Endothelial cell of umbilical vein (primary cell): Measurements from ENCODE around the gene ATG7. TPM values are rescaled to one million over a fixed set of nuclear protein-coding genes. Genes with fewer than 3 reads are reported as not detected.
A peak's percentile ranks its signal among the peaks of the same experiment; 100 is the strongest.

ENCODE experiments used
- BruUV-seq: library from RNA; stranded (reverse); fragments of 400-500 nt; replicated peaks from 2 replicates; lab custom pipeline; 2021; lab: Mats Ljungman, UMichigan
- CTCF ChIA-PET: fragments of 300-600, 350-600 bp; sonication (Branson Sonifier 250); formaldehyde crosslinking; loops from one replicate; lab custom pipeline; 2021; ENCODE audit warnings: antibody characterized with exemption, inconsistent platforms; lab: Charles Lee
- POLR2A ChIA-PET: fragments of 300-600, 350-600 bp; sonication (Branson Sonifier 250); formaldehyde crosslinking; loops from one replicate; lab custom pipeline; 2021; ENCODE audit warnings: antibody characterized with exemption, inconsistent platforms; lab: Charles Lee
- DNase-seq: peaks from one replicate; pipeline ENCODE4 v3.0.0-alpha.2; 2011; ENCODE audit warnings: low read depth, low spot score
- FAIRE-seq: peaks from 2 replicates; lab custom pipeline; 2011; peaks lifted over from hg19 to GRCh38; lab: Jason Lieb, UNC
- H2AFZ ChIP-seq: 2 replicates; pipeline ENCODE4 v1.6.0; 2012; ENCODE audit warnings: low read depth, low read length, control low read depth, inconsistent platforms
- H3K27ac ChIP-seq: 2 replicates; pipeline ENCODE4 v1.5.1; 2011; ENCODE audit warnings: low read depth, mild to moderate bottlenecking, control low read depth, low read length, moderate library complexity; ENCODE audit not compliant: insufficient read depth
- H3K27me3 ChIP-seq, 2 experiments: 2 replicates each; pipeline versions ENCODE4 v1.6.0 to v1.6.1; 2011; ENCODE audit warnings: low read length in 2 of 2, mixed read lengths in 1 of 2; ENCODE audit not compliant: control insufficient read depth in 2 of 2, insufficient read depth in 2 of 2
- H3K36me3 ChIP-seq, 2 experiments: 2 replicates in 1 of 2; 3 replicates in 1 of 2; pipeline ENCODE4 v1.5.1; 2011; ENCODE audit warnings: low read length in 2 of 2, mild to moderate bottlenecking in 1 of 2, moderate library complexity in 1 of 2; ENCODE audit not compliant: control insufficient read depth in 2 of 2, insufficient read depth in 2 of 2; ENCODE audit errors: extremely low read depth in 1 of 2
- H3K4me1 ChIP-seq: 3 replicates; pipeline ENCODE4 v1.5.1; 2011; ENCODE audit warnings: mild to moderate bottlenecking, low read length; ENCODE audit not compliant: control insufficient read depth, insufficient read depth; ENCODE audit errors: extremely low read depth
- H3K4me2 ChIP-seq: 2 replicates; pipeline ENCODE4 v1.6.1; 2011; ENCODE audit warnings: low read length, control low read depth, mixed read lengths; ENCODE audit not compliant: insufficient read depth
- H3K4me3 ChIP-seq, 3 experiments: fragments of 200-600 bp in 1 of 3; sonication (generic), shearing (Covaris generic) in 1 of 3; replicated peaks in 1 of 3; 2 replicates each; pipeline ENCODE4 v1.5.1; 2011 to 2016; ENCODE audit warnings: control low read depth in 3 of 3, low read length in 3 of 3, mild to moderate bottlenecking in 2 of 3, inconsistent platforms in 1 of 3, low read depth in 1 of 3, moderate library complexity in 1 of 3; ENCODE audit not compliant: insufficient read depth in 1 of 3
- H3K79me2 ChIP-seq: 2 replicates; pipeline ENCODE4 v1.6.0; 2012; ENCODE audit warnings: low read length, inconsistent platforms; ENCODE audit not compliant: control insufficient read depth, insufficient read depth
- H3K9ac ChIP-seq: replicated peaks from 2 replicates; pipeline ENCODE3; 2011; ENCODE audit warnings: low read length, control low read depth; ENCODE audit not compliant: insufficient read depth; ENCODE audit errors: extremely low read depth
- H3K9me1 ChIP-seq: replicated peaks from 3 replicates; pipeline ENCODE4 v1.6.0; 2011; ENCODE audit warnings: mild to moderate bottlenecking, low read length; ENCODE audit not compliant: control insufficient read depth, insufficient read depth; ENCODE audit errors: extremely low read depth
- H3K9me3 ChIP-seq: replicated peaks from 2 replicates; pipeline ENCODE4 v1.5.1; 2012; ENCODE audit warnings: low read length, inconsistent platforms; ENCODE audit not compliant: control insufficient read depth, insufficient read depth
- H4K20me1 ChIP-seq: replicated peaks from 2 replicates; pipeline ENCODE3; 2011; ENCODE audit warnings: mild to moderate bottlenecking, low read length; ENCODE audit not compliant: control insufficient read depth, insufficient read depth; ENCODE audit errors: extremely low read depth
- FOS ChIP-seq: IDR thresholded peaks from 2 replicates; pipeline ENCODE4 v1.6.1; 2011; ENCODE audit warnings: mild to moderate bottlenecking, low read length, moderate library complexity, borderline replicate concordance; ENCODE audit not compliant: insufficient read depth
- GATA2 ChIP-seq: IDR thresholded peaks from 2 replicates; pipeline ENCODE4 v1.7.0; 2011; ENCODE audit warnings: low read depth, mild to moderate bottlenecking, moderate library complexity, mixed read lengths, low read length; ENCODE audit not compliant: insufficient read length, insufficient read depth
- MYC ChIP-seq: IDR thresholded peaks from one replicate; pipeline ENCODE4 v1.6.1; 2011; ENCODE audit warnings: mild to moderate bottlenecking, low read depth, low read length
- POLR2A ChIP-seq: IDR thresholded peaks from 2 replicates; pipeline ENCODE4 v1.6.1; 2012; ENCODE audit warnings: low read depth, mild to moderate bottlenecking, control low read depth, low read length
- POLR2AphosphoS5 ChIP-seq: IDR thresholded peaks from 2 replicates; pipeline ENCODE4 v1.6.1; 2012; ENCODE audit warnings: low read depth, mild to moderate bottlenecking, control low read depth, low read length, moderate library complexity; ENCODE audit not compliant: insufficient read depth
- dilution Hi-C: fragments of 300-500 bp; cut with MboI; formaldehyde crosslinking; loops from one replicate; pipeline ENCODE4 v1.15.0; 2019; ENCODE audit warnings: low sequenced_read_pairs; ENCODE audit not compliant: extremely low pct_ligation_motif_present
- intact Hi-C: fragments of 100-400 bp; cut with micrococcal nuclease; formaldehyde crosslinking; loops from one replicate; pipeline ENCODE4 v1.10.0; 2022
- polyA plus RNA-seq, 4 experiments: library from polyadenylated mRNA; depleted of rRNA in 3 of 4; stranded (reverse) in 3 of 4; unstranded in 1 of 4; fragments of >200 nt; gene quantifications; 2 replicates each; pipeline versions ENCODE4 v1.2.1 to v1.2.3, GENCODE V29; 2011 to 2012; ENCODE audit warnings: missing spikeins in 1 of 4
- total RNA-seq: library from RNA; stranded (reverse); gene quantifications from 2 replicates; pipeline ENCODE4 v1.2.3, GENCODE V29; 2021
- TF ChIP-seq, protein P1 (sequence below): IDR thresholded peaks from 2 replicates; pipeline ENCODE4 v1.6.1; 2011; ENCODE audit not compliant: insufficient read depth, insufficient read length
- TF ChIP-seq, protein P2 (sequence below), 2 donors: IDR thresholded peaks; 1 replicate in 1 of 2; 2 replicates in 1 of 2; pipeline ENCODE4 v1.5.1; 2011; ENCODE audit warnings: low read length in 2 of 2, mild to moderate bottlenecking in 2 of 2, moderate library complexity in 2 of 2, control low read depth in 1 of 2, inconsistent platforms in 1 of 2, low read depth in 1 of 2; ENCODE audit not compliant: insufficient read depth in 1 of 2; ENCODE audit errors: extremely low read depth in 1 of 2

The ATG7 gene
- total and polyA plus RNA-seq, 2 donors (not counting 3 experiments of a cell fraction or from before 2014, with no cell fraction given): 30.8 to 48.3 TPM

GRCh38 chr3:11476735-11477144 lies 204.5 kb downstream of the ATG7 start:
- Histone ChIP-seq H3K9me1 (no peaks in the 10 kb centered on the region), H3K9ac (peak overlapping the region; percentile 89), H2AFZ (peak overlapping the region; percentile 13), H3K27ac (peak overlapping the region; percentile 100), H3K27me3 (no peaks in the 10 kb centered on the region), H3K79me2 (no peaks in the 10 kb centered on the region), H3K9me3 (no peaks in the 10 kb centered on the region), H3K36me3 (no peaks in the 10 kb centered on the region), H4K20me1 (no peaks in the 10 kb centered on the region), H3K4me3 (peak overlapping the region; percentile 31 to 82 (median 39)), H3K4me1 (peaks cover 43% of the 10 kb centered on the region), H3K4me2 (peak overlapping the region; percentile 97)
- dilution Hi-C loops: no loop called here
- ChIA-PET CTCF (interaction anchor here (1.3 to 1.9 kb wide), 2 partner anchors 37 to 97 kb away, joined by 4 to 14 read pairs; no protein-coding TSS in a partner anchor), POLR2A (interaction anchor here (0.6 kb wide), 1 partner anchor 161 kb away, joined by 3 read pairs; no protein-coding TSS in a partner anchor)
- no peak for FAIRE-seq
- DNase-seq: peak; percentile 75
- no TSS peak for BruUV-seq
- TF ChIP-seq, protein P1, sequence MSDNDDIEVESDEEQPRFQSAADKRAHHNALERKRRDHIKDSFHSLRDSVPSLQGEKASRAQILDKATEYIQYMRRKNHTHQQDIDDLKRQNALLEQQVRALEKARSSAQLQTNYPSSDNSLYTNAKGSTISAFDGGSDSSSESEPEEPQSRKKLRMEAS: no peak
- no peak for TF ChIP-seq MYC
- TF ChIP-seq GATA2: no peak
- no peak for TF ChIP-seq FOS
- no peak for TF ChIP-seq POLR2AphosphoS5
- intact Hi-C loops: loop anchor here (1.0 to 2.0 kb wide), 6 partner anchors 20 to 166 kb away; no protein-coding TSS in a partner anchor

- H3K9me1 ChIP-seq: no peaks in the 10 kb centered on the region
- peaks cover 47% of the 10 kb centered on the region for H3K4me1 ChIP-seq
- TF ChIP-seq FOS: peak; percentile 53
- TF ChIP-seq POLR2A: peak; percentile 81
- TF ChIP-seq GATA2: peak; percentile 51
- TF ChIP-seq, protein P2, sequence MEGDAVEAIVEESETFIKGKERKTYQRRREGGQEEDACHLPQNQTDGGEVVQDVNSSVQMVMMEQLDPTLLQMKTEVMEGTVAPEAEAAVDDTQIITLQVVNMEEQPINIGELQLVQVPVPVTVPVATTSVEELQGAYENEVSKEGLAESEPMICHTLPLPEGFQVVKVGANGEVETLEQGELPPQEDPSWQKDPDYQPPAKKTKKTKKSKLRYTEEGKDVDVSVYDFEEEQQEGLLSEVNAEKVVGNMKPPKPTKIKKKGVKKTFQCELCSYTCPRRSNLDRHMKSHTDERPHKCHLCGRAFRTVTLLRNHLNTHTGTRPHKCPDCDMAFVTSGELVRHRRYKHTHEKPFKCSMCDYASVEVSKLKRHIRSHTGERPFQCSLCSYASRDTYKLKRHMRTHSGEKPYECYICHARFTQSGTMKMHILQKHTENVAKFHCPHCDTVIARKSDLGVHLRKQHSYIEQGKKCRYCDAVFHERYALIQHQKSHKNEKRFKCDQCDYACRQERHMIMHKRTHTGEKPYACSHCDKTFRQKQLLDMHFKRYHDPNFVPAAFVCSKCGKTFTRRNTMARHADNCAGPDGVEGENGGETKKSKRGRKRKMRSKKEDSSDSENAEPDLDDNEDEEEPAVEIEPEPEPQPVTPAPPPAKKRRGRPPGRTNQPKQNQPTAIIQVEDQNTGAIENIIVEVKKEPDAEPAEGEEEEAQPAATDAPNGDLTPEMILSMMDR (IDR thresholded peaks at IDR 0.05; ENCODE audit: extremely low read depth in 1 of 2, insufficient read depth in 1 of 2, low read depth in 1 of 2, low read length in 2 of 2): no peak
- TF ChIP-seq, protein P1: no peak
- TF ChIP-seq POLR2AphosphoS5: peak; percentile 66
- peak overlapping the region; percentile 89 for H3K9ac ChIP-seq
- intact Hi-C loops: loop anchor here (1.0 to 2.0 kb wide), 6 partner anchors 19 to 165 kb away; no protein-coding TSS in a partner anchor
- H2AFZ ChIP-seq: no peak overlapping the region
- H3K79me2 ChIP-seq: no peaks in the 10 kb centered on the region
- H3K9me3 ChIP-seq: no peaks in the 10 kb centered on the region
- BruUV-seq: no TSS peak
- H3K27ac ChIP-seq: peak overlapping the region; percentile 100
- POLR2A ChIA-PET: interaction anchor here (1.1 kb wide), 1 partner anchor 24 kb away, joined by 3 read pairs; no protein-coding TSS in a partner anchor
- CTCF ChIA-PET: interaction anchor here (0.7 to 1.9 kb wide), 7 partner anchors 17 to 98 kb away, joined by 3 to 14 read pairs (median 4); no protein-coding TSS in a partner anchor
- dilution Hi-C loops: no loop called here
- no peaks in the 10 kb centered on the region for H4K20me1 ChIP-seq
- peak overlapping the region; percentile 10 to 82 (median 39) for H3K4me3 ChIP-seq
- DNase-seq: peak; percentile 95
- no peaks in the 10 kb centered on the region for H3K36me3 ChIP-seq
- H3K27me3 ChIP-seq: no peaks in the 10 kb centered on the region
- peak; percentile 95 for FAIRE-seq
- peak overlapping the region; percentile 97 for H3K4me2 ChIP-seq
These were observed 205.3 kb downstream of the ATG7 start for GRCh38 chr3:11477407-11477911.
